NCI-H187 (cell line): Measurements from ENCODE around the gene USH1C.

Experiments used
- DNase-seq, 2 experiments: peaks; one replicate each; lab custom pipeline; 2025; lab: John Stamatoyannopoulos, UW

Gene USH1C

GRCh38 chr11:17547051-17547577 lies 2.9 kb upstream of the USH1C start, which contains the start of gene OTOG:
Gene OTOG, plus strand, starts transcription at chr11:17547259. Its CDS starts 114 bp downstream, at chr11:17547373.
- no peak for DNase-seq

GRCh38 chr11:17546240-17546639 lies 2.0 kb upstream of the USH1C start:
- DNase-seq = no peak

- no peak for DNase-seq
Observed at GRCh38 chr11:17543574-17544180, 539 bp downstream of the USH1C start.

GRCh38 chr11:17543041-17543440 lies 1.2 kb downstream of the USH1C start:
- no peak for DNase-seq

GRCh38 chr11:17542249-17542648 lies 2.0 kb downstream of the USH1C start:
- DNase-seq = no peak

DNA sequence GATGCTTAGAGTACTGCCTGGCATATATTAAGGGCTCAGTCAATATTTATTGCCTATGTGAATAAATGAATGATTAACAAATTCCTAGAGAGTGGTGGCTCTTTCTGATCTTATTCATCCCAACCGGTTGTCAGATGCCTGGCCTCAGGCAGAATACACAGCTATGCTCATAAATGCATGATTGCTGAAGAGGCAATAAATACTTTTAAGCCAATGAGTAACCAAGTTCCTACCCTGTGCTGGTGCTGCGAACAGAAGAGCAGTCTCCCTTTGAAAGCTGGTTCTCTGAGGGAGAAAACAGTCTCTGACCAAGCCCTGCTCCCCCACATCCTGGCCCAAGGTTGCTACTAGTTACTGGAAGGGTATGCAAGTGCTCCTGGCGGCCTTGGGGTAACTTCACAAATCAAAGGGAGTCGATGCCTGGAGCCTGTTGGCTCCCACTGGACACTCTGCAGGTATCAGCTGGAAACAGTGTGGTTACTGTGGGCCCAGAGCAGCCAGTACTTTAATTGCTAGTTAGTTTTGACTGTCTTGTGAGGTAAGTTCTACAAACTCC lies 2.8 kb downstream of the USH1C start:
- no peak for DNase-seq

GRCh38 chr11:17540807-17541206 lies 3.4 kb downstream of the USH1C start:
- DNase-seq = no peak

- no peak for DNase-seq
Observed at GRCh38 chr11:17538731-17539130, 5.5 kb downstream of the USH1C start.

DNA sequence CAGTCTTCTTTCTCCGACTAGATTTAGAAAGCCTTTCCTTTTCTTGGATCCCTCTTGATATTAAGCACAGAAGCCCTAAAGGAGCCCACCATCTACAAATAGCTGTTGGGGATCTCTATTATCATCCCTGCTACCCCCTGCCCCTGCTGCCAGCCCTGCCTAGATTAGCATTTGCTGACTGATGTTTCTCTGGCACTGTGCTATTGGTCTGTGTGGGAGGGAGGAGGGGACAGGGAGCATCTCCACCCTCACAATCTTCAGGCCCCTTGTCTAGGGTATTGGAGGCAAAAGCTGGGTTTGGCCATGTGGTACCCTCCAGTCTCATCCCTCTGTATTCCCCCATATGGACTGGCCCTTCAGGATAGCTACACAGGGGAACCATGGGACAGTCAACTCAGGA lies 6.2 kb downstream of the USH1C start:
- DNase-seq = no peak

DNA sequence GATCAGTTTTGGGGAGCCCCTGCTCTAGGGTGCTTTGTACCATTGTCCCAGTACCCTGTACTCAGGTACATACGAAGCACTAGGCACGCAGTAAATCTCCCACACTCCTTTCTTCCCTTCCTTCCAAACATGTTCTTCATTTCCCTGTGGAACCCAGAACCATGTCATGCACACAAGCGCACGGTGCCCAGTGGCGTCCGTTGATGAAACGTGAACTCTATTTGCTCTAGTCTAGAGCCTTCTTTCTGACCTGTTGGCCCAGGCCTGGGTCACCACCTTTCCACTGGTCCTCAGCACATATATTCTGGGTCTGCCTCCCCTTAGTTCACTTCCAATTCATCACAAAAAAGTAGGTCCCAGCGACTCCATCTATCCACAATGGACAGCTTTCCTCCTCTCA lies 7.0 kb downstream of the USH1C start:
- no peak for DNase-seq

DNA sequence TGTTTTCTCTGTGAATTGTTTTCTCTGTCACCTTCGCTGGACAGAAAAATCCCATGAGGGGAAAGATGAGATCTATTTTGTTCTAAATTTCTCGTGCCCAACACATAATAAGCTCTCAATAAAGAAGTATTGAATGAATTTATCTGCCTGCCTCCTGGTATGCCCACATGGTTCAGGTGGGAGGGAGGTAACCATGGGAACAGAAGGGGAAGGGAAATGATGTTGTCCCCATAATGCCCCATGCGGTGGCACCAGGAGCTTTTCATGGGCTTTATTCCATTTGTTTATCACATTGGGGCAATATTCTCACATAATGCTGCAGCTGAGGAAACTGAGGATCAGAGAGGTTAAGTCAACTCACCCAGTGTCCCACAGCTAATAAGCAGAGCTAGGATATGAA lies 8.7 kb downstream of the USH1C start:
- no peak for DNase-seq

DNA sequence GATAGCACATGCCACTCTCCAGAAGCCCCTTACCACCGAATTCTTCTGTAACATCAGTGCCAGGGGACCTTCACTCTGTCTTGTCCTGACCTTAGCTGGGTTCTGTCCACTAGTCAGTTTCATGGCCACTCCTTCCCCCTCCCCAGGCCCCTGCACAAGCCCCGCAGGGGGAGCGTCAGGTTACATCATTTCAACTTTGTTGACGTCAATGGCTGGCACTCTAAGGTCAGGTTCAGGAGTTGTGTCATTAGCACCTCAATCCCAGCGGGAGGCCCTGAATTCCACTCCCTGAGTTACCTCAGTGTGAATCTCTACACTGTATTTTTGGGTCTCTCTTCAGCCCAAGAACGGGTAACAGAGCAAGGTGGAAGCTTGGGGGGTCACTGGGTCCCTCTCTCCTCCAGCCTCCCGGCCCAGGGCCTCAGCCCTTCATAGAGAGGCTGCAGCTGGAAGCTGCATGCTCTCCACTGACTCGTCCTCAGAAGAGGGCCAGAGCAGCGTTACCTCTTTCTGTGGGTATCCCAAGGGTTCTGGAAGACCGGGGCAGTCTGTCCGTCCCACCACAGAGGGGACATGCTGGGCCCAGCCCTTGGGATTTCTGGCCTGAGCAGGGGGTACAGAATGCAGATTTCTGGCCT lies 10.3 kb downstream of the USH1C start:
- no peak for DNase-seq

DNA sequence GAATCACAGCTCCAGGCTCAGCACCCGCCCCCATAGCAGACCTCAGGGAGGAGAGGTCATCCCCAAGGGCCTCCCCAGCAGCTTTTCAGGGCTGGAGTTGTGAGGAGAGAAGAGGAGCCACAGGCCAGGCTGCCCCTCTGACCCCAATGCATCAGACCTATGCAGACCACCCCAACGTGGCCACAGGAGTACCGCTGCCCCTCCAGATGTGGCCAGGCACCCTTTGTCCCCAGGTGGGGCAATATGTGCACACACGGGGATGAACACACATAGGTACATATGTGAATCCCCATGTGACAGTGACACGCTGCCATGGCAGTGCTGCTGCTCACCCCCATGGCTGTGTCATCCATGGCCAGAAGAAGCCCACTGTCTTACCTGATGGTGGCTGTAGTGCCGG lies 10.9 kb downstream of the USH1C start:
- no peak for DNase-seq

DNA sequence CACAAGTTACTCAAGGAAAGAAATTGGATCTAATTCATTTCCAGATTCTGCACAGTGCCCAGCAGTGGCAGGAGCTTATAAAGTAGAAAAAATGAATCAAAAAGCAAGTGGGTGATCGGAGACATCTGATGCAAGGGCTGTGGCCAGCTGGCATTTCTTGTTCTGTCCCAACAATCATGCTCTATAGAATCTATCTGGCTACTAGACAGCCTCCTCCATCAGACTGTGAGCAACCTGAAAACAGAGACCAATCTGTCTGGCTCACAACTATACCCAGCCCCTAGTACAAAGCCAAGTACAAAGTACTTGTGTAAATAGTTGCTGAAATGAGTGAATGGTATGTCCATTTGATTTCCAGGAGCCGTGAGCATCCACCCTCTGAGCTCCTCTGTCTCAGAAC lies 11.4 kb downstream of the USH1C start:
- no peak for DNase-seq

GRCh38 chr11:17531636-17532113 lies 12.5 kb downstream of the USH1C start:
- DNase-seq = no peak

GRCh38 chr11:17531071-17531600 lies 13.1 kb downstream of the USH1C start:
- peak in 1 of 2 experiments; percentile 49 for DNase-seq

DNA sequence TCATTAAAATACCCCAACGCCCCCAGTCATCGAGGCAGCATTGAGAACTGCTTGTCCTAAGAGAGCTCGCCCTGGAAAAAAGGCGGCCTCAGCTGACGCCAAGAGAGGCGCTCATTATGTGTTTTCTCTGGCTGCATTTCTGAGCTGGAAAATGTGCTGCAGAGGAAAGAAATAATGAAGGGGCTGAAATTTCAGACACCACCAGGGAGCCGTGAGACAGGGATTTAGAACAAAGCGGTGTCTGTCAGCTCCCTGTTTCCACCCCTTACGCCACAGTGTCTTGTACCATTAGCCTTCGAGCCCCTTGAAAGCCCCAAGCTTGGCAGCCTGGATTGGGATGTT lies 14.4 kb downstream of the USH1C start:
- DNase-seq = no peak

DNA sequence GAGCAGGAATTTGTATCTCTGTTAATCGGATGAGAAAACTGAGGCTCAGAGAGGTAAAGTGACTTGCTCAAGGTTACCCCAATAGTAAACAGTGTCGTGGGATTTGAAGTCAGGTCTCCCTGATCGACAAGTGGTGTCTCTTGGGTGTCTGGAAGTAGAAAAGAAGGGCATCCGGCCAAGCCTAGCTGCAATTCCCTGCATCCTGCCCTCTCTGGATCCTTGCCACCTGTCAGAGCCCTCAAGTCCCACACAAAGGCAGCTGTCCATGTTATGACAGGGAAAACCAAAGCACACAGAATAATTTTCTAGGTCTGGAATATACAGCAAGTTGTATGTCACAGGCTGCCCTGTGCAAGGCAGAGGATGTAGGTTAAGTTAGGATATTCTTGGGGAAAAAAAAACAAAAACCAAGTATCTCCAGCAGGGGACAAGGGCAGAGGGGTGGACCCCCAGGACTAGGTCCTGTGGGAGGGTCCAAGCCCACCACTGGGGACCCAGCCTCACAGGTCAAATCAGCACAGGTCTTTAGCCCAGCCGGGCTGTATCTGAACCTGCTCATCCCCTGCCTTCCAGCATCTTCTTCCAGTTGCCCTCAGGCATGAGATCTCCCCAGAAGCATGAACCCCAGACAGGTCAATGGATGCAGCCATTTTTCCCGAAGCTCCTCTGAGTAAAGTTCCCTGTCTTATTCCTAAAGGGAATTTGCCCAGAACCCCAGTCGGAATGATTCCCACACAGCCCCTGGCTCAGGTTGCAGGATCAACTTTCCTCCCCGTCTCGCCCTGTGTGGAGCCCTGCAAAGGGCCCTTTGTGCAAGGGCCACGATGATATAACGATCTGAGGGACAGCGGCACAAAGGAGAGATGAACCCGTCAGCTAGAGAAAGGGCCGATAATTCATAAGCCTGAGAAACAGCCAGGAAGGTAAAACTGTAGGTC lies 15.0 kb downstream of the USH1C start:
- DNase-seq = no peak

DNA sequence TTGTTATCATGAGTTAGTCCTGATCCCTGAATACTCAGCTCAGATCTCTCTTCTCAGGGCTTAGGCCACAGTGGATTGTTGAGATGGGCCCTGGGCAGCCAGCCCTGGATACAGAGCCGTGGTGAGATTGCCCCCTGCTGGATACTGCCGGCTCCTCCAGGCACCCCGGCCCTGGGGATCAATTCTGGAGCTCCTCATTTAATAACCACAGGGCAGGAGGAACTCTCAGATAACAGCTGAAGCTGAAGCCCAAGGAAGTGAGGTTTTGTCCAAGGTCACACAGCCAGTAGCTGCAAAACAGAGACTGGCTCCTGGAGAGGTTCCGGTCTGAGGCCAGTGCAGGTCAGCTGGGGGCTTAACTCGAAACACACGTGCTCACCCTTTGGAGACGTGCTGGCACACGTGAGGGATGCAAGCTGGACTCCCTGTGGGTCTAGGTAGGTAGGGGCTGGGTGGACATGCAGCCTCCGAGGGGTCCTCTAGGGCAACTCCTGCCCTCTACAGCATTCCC lies 16.0 kb downstream of the USH1C start:
- peak; percentile 38 to 58 for DNase-seq

DNA sequence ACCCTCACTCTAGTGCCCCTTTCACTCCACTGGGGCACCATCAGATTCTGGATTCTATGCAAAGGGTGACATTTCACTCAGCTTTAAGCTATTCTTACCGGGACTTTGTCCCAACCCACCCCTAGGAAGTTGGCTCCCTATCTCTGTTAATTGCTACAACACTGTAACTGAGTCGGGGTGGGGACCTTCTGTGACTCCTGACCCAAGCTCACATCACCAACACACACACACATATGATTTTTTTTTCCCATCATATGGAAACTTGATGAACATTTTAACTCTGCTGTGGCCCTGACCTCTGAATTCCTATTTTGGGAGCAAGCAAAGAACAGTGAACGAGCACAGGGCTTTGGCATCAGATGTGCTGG lies 16.6 kb downstream of the USH1C start:
- DNase-seq = no peak

DNA sequence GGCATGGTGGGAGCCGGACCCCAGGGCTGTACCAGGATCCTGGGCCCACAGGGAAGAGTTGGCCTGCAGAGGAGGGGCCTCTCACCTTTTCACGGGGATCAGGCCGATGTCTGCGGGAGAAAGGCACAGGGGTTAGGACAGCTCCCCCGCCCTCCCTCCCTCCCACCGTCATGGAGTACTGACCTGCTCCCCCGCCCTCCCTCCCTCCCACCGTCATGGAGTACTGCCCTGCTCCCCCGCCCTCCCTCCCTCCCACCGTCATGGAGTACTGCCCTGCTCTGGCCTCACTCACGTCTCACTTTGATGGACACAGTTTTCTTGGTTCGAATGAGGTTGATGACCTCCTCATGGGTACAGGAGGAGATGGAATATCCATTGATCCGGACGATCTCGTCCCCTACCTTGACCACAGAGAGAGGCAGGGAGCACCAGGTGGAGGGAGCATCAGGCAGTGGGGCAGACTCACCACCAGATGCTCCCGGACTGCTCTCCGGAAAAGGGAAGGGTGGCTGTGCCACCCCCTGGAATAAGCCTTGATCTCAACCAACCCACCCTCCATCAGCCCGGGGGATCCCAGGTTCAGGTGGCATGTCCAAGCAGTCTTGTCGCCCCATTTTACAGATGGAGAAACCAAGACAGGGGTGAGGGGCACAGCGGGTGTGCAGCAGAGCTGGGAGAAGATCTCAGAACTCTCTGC lies 17.1 kb downstream of the USH1C start:
- DNase-seq = no peak
